GM20000 (cell line): ENCODE data around the gene PSENEN.

ENCODE experiments used
- DNase-seq: peaks from one replicate; pipeline ENCODE4 v3.0.0; 2012; ENCODE audit warnings: low spot score
- CTCF ChIP-seq: IDR thresholded peaks from 2 replicates; pipeline ENCODE4 v1.5.1; 2012; ENCODE audit warnings: mild to moderate bottlenecking, control low read depth; ENCODE audit errors: extremely low read depth, missing control alignments

Gene PSENEN

GRCh38 chr19:35742121-35742724 lies 3.2 kb upstream of the PSENEN start, which contains the start of gene IGFLR1:
IGFLR1 (minus strand) TSS chr19:35742452; CDS start chr19:35741180, 1,272 bp downstream.
- TF ChIP-seq CTCF: no peak
- DNase-seq: peak; percentile 74

GRCh38 chr19:35743640-35744429 lies 1.6 kb upstream of the PSENEN start:
- TF ChIP-seq CTCF: no peak
- no peak for DNase-seq

- DNase-seq: peak; percentile 79
- TF ChIP-seq CTCF: no peak
Observed at GRCh38 chr19:35744430-35745327, 772 bp upstream of the PSENEN start.

GRCh38 chr19:35746087-35746462 lies 624 bp downstream of the PSENEN start:
- DNase-seq: no peak
- TF ChIP-seq CTCF: no peak

GRCh38 chr19:35746531-35746930 lies 1.1 kb downstream of the PSENEN start:
- no peak for TF ChIP-seq CTCF
- DNase-seq: no peak

GRCh38 chr19:35748106-35749020 lies 2.9 kb downstream of the PSENEN start, which contains the start of gene LIN37:
LIN37 (plus strand) TSS chr19:35748576; CDS start chr19:35748725, 149 bp downstream.
- peak; percentile 94 for DNase-seq
- TF ChIP-seq CTCF: no peak
